Measurements from ENCODE around the gene GABRD. TPM values are rescaled to one million over a fixed set of nuclear protein-coding genes. Genes with fewer than 3 reads are reported as not detected.

GABRD gene
- total RNA-seq, 1 donor from 2014 or later, result not detected

GRCh38 chr1:2053217-2053616 lies 34.1 kb downstream of the GABRD start:
- no peak for DNase-seq (ENCODE audit: low read depth, low spot score)

GRCh38 chr1:2053784-2054376 lies 34.7 kb downstream of the GABRD start:
- DNase-seq (ENCODE audit: low read depth, low spot score), result no peak

GRCh38 chr1:2054560-2054959 lies 35.4 kb downstream of the GABRD start:
- no peak for DNase-seq (ENCODE audit: low read depth, low spot score)

GRCh38 chr1:2055911-2056575 lies 36.9 kb downstream of the GABRD start:
- DNase-seq (ENCODE audit: low read depth, low spot score), result no peak

- DNase-seq (ENCODE audit: low read depth, low spot score), result no peak
These were observed 37.9 kb downstream of the GABRD start for GRCh38 chr1:2056955-2057590.

GRCh38 chr1:2059290-2059953 lies 40.3 kb downstream of the GABRD start:
- DNase-seq (ENCODE audit: low read depth, low spot score), result no peak

- no peak for DNase-seq (ENCODE audit: low read depth, low spot score)
These were observed 40.9 kb downstream of the GABRD start for GRCh38 chr1:2060072-2060471.

- no peak for DNase-seq (ENCODE audit: low read depth, low spot score)
These were observed 41.4 kb downstream of the GABRD start for GRCh38 chr1:2060535-2060934.

- no peak for DNase-seq (ENCODE audit: low read depth, low spot score)
These were observed 42.1 kb downstream of the GABRD start for GRCh38 chr1:2061065-2061778.

- DNase-seq (ENCODE audit: low read depth, low spot score), result no peak
These were observed 46.6 kb downstream of the GABRD start for GRCh38 chr1:2065699-2066098.

- DNase-seq (ENCODE audit: low read depth, low spot score), result no peak
These were observed 48.2 kb downstream of the GABRD start for GRCh38 chr1:2067393-2067792.

- no peak for DNase-seq (ENCODE audit: low read depth, low spot score)
These were observed 48.8 kb downstream of the GABRD start for GRCh38 chr1:2067981-2068380.

GRCh38 chr1:2068951-2069350 lies 49.8 kb downstream of the GABRD start:
- no peak for DNase-seq (ENCODE audit: low read depth, low spot score)

GRCh38 chr1:2070016-2070415 lies 50.9 kb downstream of the GABRD start:
- no peak for DNase-seq (ENCODE audit: low read depth, low spot score)

GRCh38 chr1:2070800-2071530 lies 51.8 kb downstream of the GABRD start:
- no peak for DNase-seq (ENCODE audit: low read depth, low spot score)

- no peak for DNase-seq (ENCODE audit: low read depth, low spot score)
These were observed 53.1 kb downstream of the GABRD start for GRCh38 chr1:2072109-2072806.

GRCh38 chr1:2072891-2073290 lies 53.7 kb downstream of the GABRD start:
- no peak for DNase-seq (ENCODE audit: low read depth, low spot score)

GRCh38 chr1:2073382-2074230 lies 54.5 kb downstream of the GABRD start:
- no peak for DNase-seq (ENCODE audit: low read depth, low spot score)

- DNase-seq (ENCODE audit: low read depth, low spot score), result no peak
These were observed 55.3 kb downstream of the GABRD start for GRCh38 chr1:2074396-2074795.

Data from pulmonary artery endothelial cell (primary cell).